Nephron (organoid): Measurements from ENCODE around the gene FANCE.
A peak's percentile ranks its signal among the peaks of the same experiment; 100 is the strongest.

Experiments used
- H3K27ac Mint-ChIP-seq, 3 experiments: 2 replicates each; pipeline ENCODE4 v1.8.0; 2020; ENCODE audit warnings: mixed read lengths in 3 of 3, mild to moderate bottlenecking in 2 of 3, moderate library complexity in 1 of 3
- H3K27me3 Mint-ChIP-seq: 2 replicates; pipeline ENCODE4 v1.8.0; 2021; ENCODE audit warnings: low read depth, mild to moderate bottlenecking, moderate library complexity, mixed read lengths
- H3K36me3 Mint-ChIP-seq: 2 replicates; pipeline ENCODE4 v1.8.0; 2020; ENCODE audit warnings: low read depth, mixed read lengths
- H3K4me1 Mint-ChIP-seq: 2 replicates; pipeline ENCODE4 v1.8.0; 2020; ENCODE audit warnings: mixed read lengths
- H3K4me3 Mint-ChIP-seq, 3 experiments: 2 replicates each; pipeline ENCODE4 v1.8.0; 2020; ENCODE audit warnings: mild to moderate bottlenecking in 3 of 3, mixed read lengths in 3 of 3, moderate library complexity in 2 of 3
- H3K9me3 Mint-ChIP-seq: 2 replicates; pipeline ENCODE4 v1.8.0; 2020; ENCODE audit warnings: mixed read lengths
- TF ChIP-seq, protein P1 (sequence below), 3 experiments: fragments of 200-600 bp; sonication (generic); IDR thresholded peaks; one replicate each; pipeline ENCODE4 v1.5.0; 2021; ENCODE audit warnings: antibody characterized with exemption in 3 of 3; ENCODE audit not compliant: unreplicated experiment in 3 of 3

Gene FANCE

GRCh38 chr6:35473075-35473849 is 21.1 kb downstream of the FANCE start:
- TF ChIP-seq, protein P1, sequence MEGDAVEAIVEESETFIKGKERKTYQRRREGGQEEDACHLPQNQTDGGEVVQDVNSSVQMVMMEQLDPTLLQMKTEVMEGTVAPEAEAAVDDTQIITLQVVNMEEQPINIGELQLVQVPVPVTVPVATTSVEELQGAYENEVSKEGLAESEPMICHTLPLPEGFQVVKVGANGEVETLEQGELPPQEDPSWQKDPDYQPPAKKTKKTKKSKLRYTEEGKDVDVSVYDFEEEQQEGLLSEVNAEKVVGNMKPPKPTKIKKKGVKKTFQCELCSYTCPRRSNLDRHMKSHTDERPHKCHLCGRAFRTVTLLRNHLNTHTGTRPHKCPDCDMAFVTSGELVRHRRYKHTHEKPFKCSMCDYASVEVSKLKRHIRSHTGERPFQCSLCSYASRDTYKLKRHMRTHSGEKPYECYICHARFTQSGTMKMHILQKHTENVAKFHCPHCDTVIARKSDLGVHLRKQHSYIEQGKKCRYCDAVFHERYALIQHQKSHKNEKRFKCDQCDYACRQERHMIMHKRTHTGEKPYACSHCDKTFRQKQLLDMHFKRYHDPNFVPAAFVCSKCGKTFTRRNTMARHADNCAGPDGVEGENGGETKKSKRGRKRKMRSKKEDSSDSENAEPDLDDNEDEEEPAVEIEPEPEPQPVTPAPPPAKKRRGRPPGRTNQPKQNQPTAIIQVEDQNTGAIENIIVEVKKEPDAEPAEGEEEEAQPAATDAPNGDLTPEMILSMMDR (IDR thresholded peaks at IDR 0.05; ENCODE audit: unreplicated experiment in 3 of 3): no peak

GRCh38 chr6:35473850-35474130 is 21.7 kb downstream of the FANCE start:
- H3K27me3 Mint-ChIP-seq: no peaks in the 10 kb centered on the region
- peaks cover 34% of the 10 kb centered on the region for H3K4me1 Mint-ChIP-seq
- no peaks in the 10 kb centered on the region for H3K9me3 Mint-ChIP-seq
- H3K36me3 Mint-ChIP-seq: peaks cover 71% of the 10 kb centered on the region
- H3K4me3 Mint-ChIP-seq: no peak overlapping the region
- peak overlapping the region in 1 of 3 experiments; percentile 49 for H3K27ac Mint-ChIP-seq
- TF ChIP-seq, protein P1 (IDR thresholded peaks at IDR 0.05; ENCODE audit: unreplicated experiment in 3 of 3): no peak

More at GRCh38 chr6:35473075-35473849, 21.1 kb downstream of the FANCE start:
- H3K4me3 Mint-ChIP-seq: no peak overlapping the region
- peak overlapping the region in 1 of 3 experiments; percentile 49 for H3K27ac Mint-ChIP-seq
- H3K9me3 Mint-ChIP-seq: no peaks in the 10 kb centered on the region
- H3K27me3 Mint-ChIP-seq: no peaks in the 10 kb centered on the region
- peaks cover 34% of the 10 kb centered on the region for H3K4me1 Mint-ChIP-seq
- peaks cover 66% of the 10 kb centered on the region for H3K36me3 Mint-ChIP-seq

DNA sequence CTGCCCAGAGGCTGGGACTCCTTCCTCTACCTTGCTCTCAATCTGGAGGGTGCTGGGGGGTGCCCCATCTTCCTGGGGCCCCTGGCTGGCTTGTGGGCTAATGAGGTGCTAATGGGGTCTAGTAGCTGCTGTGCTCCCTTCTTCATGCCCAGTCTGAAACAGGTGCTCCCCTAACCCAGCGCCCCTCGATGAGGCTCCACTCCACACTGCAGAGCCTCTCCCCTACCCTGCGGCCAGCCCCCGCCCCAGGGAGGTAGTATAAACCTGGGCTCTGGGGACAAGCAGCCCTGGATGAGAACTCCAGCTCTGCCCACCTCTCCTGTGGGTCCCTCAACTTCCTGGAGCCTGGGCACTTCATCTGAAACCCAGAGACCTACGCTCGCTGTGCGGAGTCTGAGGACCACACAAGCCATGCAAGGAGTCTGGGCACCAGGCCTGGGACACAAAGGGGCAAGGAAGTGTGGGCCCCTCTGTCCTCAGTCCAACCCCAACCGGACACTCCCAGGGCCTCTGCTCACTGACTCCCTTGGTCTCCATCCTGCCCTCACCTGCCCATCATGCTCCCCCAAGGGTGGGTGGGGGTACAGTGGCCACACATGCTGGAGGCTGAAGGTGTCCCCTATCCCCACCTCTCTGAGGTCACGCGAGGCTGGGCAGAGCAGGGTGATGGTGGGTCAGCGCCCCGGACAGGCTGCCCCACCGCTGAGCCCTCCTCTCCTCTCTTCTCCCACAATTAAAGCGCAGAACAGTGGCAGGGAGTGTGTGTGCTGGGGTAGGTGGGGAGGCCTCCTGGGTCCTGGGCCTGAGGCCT is 22.2 kb downstream of the FANCE start:
- H3K27ac Mint-ChIP-seq: peak overlapping the region in 1 of 3 experiments; percentile 49
- H3K4me1 Mint-ChIP-seq: peaks cover 32% of the 10 kb centered on the region
- H3K4me3 Mint-ChIP-seq: no peak overlapping the region
- no peaks in the 10 kb centered on the region for H3K27me3 Mint-ChIP-seq
- TF ChIP-seq, protein P1 (IDR thresholded peaks at IDR 0.05; ENCODE audit: unreplicated experiment in 3 of 3): no peak
- H3K36me3 Mint-ChIP-seq: peaks cover 69% of the 10 kb centered on the region
- H3K9me3 Mint-ChIP-seq: no peaks in the 10 kb centered on the region

DNA sequence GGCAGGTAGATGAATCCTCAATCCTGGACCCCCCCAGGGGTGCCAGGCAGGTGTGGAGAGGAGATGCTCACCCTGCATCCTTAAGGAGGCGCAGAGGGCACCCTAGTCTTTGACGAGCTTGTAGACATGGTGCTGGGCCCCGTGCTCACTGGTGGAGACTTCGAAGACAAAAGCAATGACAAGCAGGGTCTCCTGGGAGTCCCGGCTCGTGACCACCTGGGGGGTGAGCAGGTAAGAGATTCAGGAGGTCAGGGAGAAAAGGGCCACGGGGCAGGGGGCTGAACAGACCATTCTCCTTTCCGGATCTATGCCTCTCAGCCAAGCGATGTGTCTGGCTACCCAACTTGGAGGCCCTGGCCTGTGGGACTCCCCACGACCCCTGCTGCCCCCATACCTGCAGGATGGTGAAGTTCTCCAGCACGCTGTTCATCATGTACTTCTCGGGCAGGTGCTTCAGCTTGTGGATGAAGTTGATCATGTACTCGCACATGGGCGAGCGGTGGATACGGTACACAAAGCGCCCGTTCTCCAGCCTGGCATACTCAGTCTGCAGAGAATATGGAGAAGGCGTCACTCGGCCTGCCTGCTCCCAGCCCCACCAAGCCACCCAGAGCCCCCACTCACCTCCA is 22.9 kb downstream of the FANCE start:
- H3K27me3 Mint-ChIP-seq: no peaks in the 10 kb centered on the region
- TF ChIP-seq, protein P1 (IDR thresholded peaks at IDR 0.05; ENCODE audit: unreplicated experiment in 3 of 3): no peak
- peaks cover 24% of the 10 kb centered on the region for H3K4me1 Mint-ChIP-seq
- H3K36me3 Mint-ChIP-seq: peaks cover 62% of the 10 kb centered on the region
- no peak overlapping the region for H3K4me3 Mint-ChIP-seq
- H3K9me3 Mint-ChIP-seq: no peaks in the 10 kb centered on the region
- no peak overlapping the region for H3K27ac Mint-ChIP-seq

GRCh38 chr6:35475573-35475972 is 23.4 kb downstream of the FANCE start:
- Mint-ChIP-seq H3K9me3 (no peaks in the 10 kb centered on the region), H3K27me3 (no peaks in the 10 kb centered on the region), H3K4me1 (peaks cover 19% of the 10 kb centered on the region), H3K4me3 (no peak overlapping the region), H3K27ac (peak overlapping the region in 1 of 3 experiments; percentile 6), H3K36me3 (peaks cover 59% of the 10 kb centered on the region)
- TF ChIP-seq, protein P1 (IDR thresholded peaks at IDR 0.05; ENCODE audit: unreplicated experiment in 3 of 3): no peak
